Vagina (tissue), 2 donors: Measurements from ENCODE around the gene ZC3HAV1L.
"Not testable (repeated sequence)": the region's sequence is repeated elsewhere in the genome, so short reads cannot be mapped to it uniquely, and the experiment has no call there.

Source experiments
- POLR2A ChIP-seq, 2 donors: fragments of 450-650 bp; IDR thresholded peaks; one replicate each; pipeline ENCODE4 v1.6.1; 2017; ENCODE audit warnings: antibody characterized with exemption in 2 of 2, mild to moderate bottlenecking in 2 of 2, moderate library complexity in 2 of 2
- POLR2AphosphoS5 ChIP-seq, 2 donors: sonication (generic); formaldehyde crosslinking; IDR thresholded peaks; one replicate each; pipeline ENCODE4 v1.9.0; 2017; ENCODE audit warnings: antibody characterized with exemption in 2 of 2, mild to moderate bottlenecking in 2 of 2, low read depth in 1 of 2; ENCODE audit not compliant: insufficient read depth in 1 of 2

DNA sequence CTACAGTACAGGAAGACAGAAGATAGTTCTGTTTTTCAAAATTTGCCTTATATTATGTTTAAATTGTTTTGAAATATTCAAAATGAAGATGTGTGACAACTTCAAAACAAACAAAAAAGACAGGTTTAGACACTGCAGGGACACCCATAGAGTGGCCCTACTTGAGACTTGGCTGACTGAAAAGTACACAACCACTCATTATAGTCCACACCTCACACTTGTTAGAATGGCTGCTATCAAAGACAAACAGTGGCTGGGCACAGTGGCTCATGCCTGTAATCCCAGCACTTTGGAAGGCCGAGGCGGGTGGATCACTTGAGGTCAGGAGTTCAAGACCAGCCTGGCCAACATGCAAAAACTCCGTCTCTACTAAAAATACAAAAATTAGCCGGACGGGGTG is 41.9 kb upstream of the ZC3HAV1L start:
- not testable (repeated sequence) for TF ChIP-seq POLR2AphosphoS5 (IDR thresholded peaks at IDR 0.05; ENCODE audit: insufficient read depth in 1 of 2, low read depth in 1 of 2); POLR2A (IDR thresholded peaks at IDR 0.05)
